H1 (cell line): ENCODE measurements around the gene TMEM25. TPM values are rescaled to one million over a fixed set of nuclear protein-coding genes. Genes with fewer than 3 reads are reported as not detected.

Experiments
- ASH2L ChIP-seq: fragments of 200-600, 300-600 bp; sonication (generic); IDR thresholded peaks from one replicate; pipeline ENCODE4 v1.7.1; 2017; ENCODE audit warnings: low read length
- ATF2 ChIP-seq: IDR thresholded peaks from 2 replicates; pipeline ENCODE4 v1.6.1; 2012; ENCODE audit warnings: low read length, inconsistent platforms
- CHD1 ChIP-seq: IDR thresholded peaks from 2 replicates; pipeline ENCODE4 v1.6.1; 2012; ENCODE audit warnings: low read depth, low read length, improper control_type of control experiment
- EP300 ChIP-seq, 2 experiments: IDR thresholded peaks; 1 replicate in 1 of 2; 2 replicates in 1 of 2; pipeline ENCODE4 v1.6.1; 2011 to 2012; ENCODE audit warnings: low read depth in 2 of 2, low read length in 2 of 2, mild to moderate bottlenecking in 2 of 2, borderline replicate concordance in 1 of 2, inconsistent platforms in 1 of 2, moderate library complexity in 1 of 2
- GABPA ChIP-seq: IDR thresholded peaks from 2 replicates; pipeline ENCODE4 v1.6.1; 2011; ENCODE audit warnings: mild to moderate bottlenecking, low read length, moderate library complexity, borderline replicate concordance; ENCODE audit not compliant: insufficient read depth
- RAD21 ChIP-seq, 2 experiments: IDR thresholded peaks in 1 of 2; conservative IDR thresholded peaks in 1 of 2; 2 replicates each; pipeline ENCODE4 v1.6.1; 2011; ENCODE audit warnings: low read depth in 2 of 2, low read length in 2 of 2, improper control_type of control experiment in 1 of 2, inconsistent platforms in 1 of 2, mild to moderate bottlenecking in 1 of 2, moderate library complexity in 1 of 2
- RFX5 ChIP-seq: IDR thresholded peaks from 2 replicates; pipeline ENCODE4 v1.6.1; 2011; ENCODE audit warnings: low read depth, low read length, improper control_type of control experiment, borderline replicate concordance
- SIX5 ChIP-seq: IDR thresholded peaks from 2 replicates; pipeline ENCODE4 v1.6.1; 2011; ENCODE audit warnings: mild to moderate bottlenecking, low read depth, low read length
- SP1 ChIP-seq: IDR thresholded peaks from 2 replicates; pipeline ENCODE4 v1.6.1; 2011; ENCODE audit warnings: low read depth, low read length
- SP2 ChIP-seq: IDR thresholded peaks from 2 replicates; pipeline ENCODE4 v1.6.1; 2012; ENCODE audit warnings: mild to moderate bottlenecking, low read length, inconsistent platforms
- SUZ12 ChIP-seq: fragments of 200-600 bp; sonication (generic); IDR thresholded peaks from 2 replicates; pipeline ENCODE4 v1.6.1; 2012; ENCODE audit warnings: mild to moderate bottlenecking, inconsistent platforms, low read length, moderate library complexity, mixed read lengths
- TEAD4 ChIP-seq: IDR thresholded peaks from 2 replicates; pipeline ENCODE4 v1.6.1; 2012; ENCODE audit warnings: low read depth, low read length, inconsistent platforms, mixed read lengths
- polyA plus RNA-seq, 7 experiments: library from polyadenylated mRNA; depleted of rRNA in 3 of 7; stranded (reverse) in 5 of 7; unstranded in 2 of 7; fragments of >200 nt in 5 of 7; fragments of 200-250 nt in 2 of 7; gene quantifications; 1 replicate in 5 of 7; 2 replicates in 1 of 7; 4 replicates in 1 of 7; pipeline versions ENCODE4 v1.2.1 to v1.2.3, GENCODE V29; 2011 to 2013; ENCODE audit warnings: missing spikeins in 2 of 7, mixed read lengths in 2 of 7
- total RNA-seq: library from RNA; stranded (reverse); fragmentation: NEBNext Ultra II Directional; extraction: Animal tissue kit (Norgen Biotek cat#: 25700); gene quantifications from 2 replicates; pipeline ENCODE4 v1.2.1, GENCODE V29; 2021

The TMEM25 gene
- total and polyA plus RNA-seq, 2 of the 8 experiments (the other 6 are each of a cell fraction or from before 2014, with no cell fraction given): 18.3 to 26.8 TPM

DNA sequence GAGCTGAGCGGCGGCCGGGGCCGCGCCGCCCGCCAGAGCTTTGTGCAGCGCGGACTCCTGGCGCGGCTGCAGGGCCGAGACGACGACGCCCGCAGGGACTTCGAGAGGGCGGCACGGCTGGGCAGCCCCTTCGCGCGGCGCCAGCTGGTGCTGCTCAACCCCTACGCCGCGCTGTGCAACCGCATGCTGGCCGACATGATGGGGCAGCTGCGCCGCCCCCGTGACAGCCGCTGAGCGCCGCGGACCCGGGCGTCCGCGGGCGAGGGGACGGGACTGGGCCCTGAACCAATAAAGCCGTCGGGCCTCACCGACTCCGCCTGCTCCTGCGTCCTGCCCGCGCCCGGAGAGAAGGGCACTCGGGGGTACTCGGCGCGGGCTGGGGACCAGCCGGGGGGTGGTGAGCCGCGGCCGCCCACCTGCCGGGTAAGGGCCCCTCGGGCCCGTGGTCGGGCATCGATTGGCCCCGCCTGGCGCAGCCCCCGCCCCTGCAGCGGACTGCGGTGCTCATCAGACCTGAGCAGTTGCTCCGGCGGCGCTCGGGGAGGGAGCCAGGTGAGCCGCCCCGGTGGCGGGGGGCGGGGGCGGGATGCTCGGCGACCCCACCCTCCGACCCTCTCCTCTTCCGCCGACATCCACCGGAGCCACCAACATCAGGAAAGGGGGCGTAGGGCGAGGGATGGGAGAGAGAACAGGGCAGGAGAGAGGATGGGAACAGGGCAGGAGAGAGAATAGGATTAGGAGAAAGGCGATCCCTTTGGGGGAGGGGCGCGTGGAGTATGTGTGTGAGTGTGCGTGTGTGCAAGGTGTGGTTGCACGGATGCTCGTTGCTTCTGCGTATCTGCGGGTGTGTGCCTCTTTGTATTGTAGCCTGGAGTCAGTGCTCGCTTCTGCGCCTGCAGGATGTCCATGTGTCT, at the start of gene TMEM25 (continued):
- no peak for TF ChIP-seq EP300 (IDR thresholded peaks at IDR 0.05; ENCODE audit: borderline replicate concordance in 1 of 2, low read depth in 2 of 2, low read length in 2 of 2)
- no peak for TF ChIP-seq CHD1
- TF ChIP-seq ATF2: no peak
- TF ChIP-seq TEAD4: 0 out of 2 replicates have a peak, but pooled peaks have one; percentile 23
- no peak for TF ChIP-seq RAD21 (IDR thresholded peaks at IDR 0.05 in 1 of 2, conservative IDR thresholded peaks at IDR 0.05 in 1 of 2; ENCODE audit: low read depth in 2 of 2, low read length in 2 of 2)
- TF ChIP-seq SIX5: no peak
- TF ChIP-seq SP2: no peak
- TF ChIP-seq ASH2L: peak; percentile 96
- no peak for TF ChIP-seq RFX5
- no peak for TF ChIP-seq SUZ12
- TF ChIP-seq SP1: 0 out of 2 replicates have a peak, but pooled peaks have one; percentile 25
- 0 out of 2 replicates have a peak, but pooled peaks have one; percentile 28 for TF ChIP-seq GABPA
